Endothelial cell (in vitro differentiated cells): ENCODE measurements around the gene MLNR. TPM values are rescaled to one million over a fixed set of nuclear protein-coding genes. Genes with fewer than 3 reads are reported as not detected.

Experiments used
- DNase-seq: peaks from one replicate; pipeline ENCODE4 v3.0.0; 2021; ENCODE audit warnings: low spot score
- H3K27ac Mint-ChIP-seq: one replicate; pipeline ENCODE4 v1.8.0; 2021; ENCODE audit warnings: mixed read lengths, inconsistent platforms; ENCODE audit not compliant: unreplicated experiment
- H3K27me3 Mint-ChIP-seq: one replicate; pipeline ENCODE4 v1.8.0; 2021; ENCODE audit warnings: mild to moderate bottlenecking, moderate library complexity, mixed read lengths, inconsistent platforms; ENCODE audit not compliant: unreplicated experiment
- H3K36me3 Mint-ChIP-seq: one replicate; pipeline ENCODE4 v1.8.0; 2021; ENCODE audit warnings: mild to moderate bottlenecking, low read depth, mixed read lengths, inconsistent platforms; ENCODE audit not compliant: unreplicated experiment
- H3K4me1 Mint-ChIP-seq: one replicate; pipeline ENCODE4 v1.8.0; 2021; ENCODE audit warnings: mild to moderate bottlenecking, mixed read lengths, inconsistent platforms; ENCODE audit not compliant: unreplicated experiment
- H3K4me3 Mint-ChIP-seq: one replicate; pipeline ENCODE4 v1.8.0; 2021; ENCODE audit warnings: mild to moderate bottlenecking, mixed read lengths, inconsistent platforms; ENCODE audit not compliant: unreplicated experiment
- H3K9me3 Mint-ChIP-seq: one replicate; pipeline ENCODE4 v1.8.0; 2021; ENCODE audit warnings: mixed read lengths, inconsistent platforms; ENCODE audit not compliant: unreplicated experiment
- CTCF ChIP-seq: fragments of 200-600 bp; sonication (generic); IDR thresholded peaks from one replicate; pipeline ENCODE4 v1.5.0; 2021; ENCODE audit warnings: antibody characterized with exemption; ENCODE audit not compliant: unreplicated experiment
- total RNA-seq: library from RNA; stranded (reverse); fragmentation: NEBNext Ultra II Directional; extraction: Animal tissue kit (Norgen Biotek cat#: 25700); gene quantifications from one replicate; pipeline ENCODE4 v1.2.1, GENCODE V29; 2021; ENCODE audit not compliant: unreplicated experiment

Gene MLNR
- total RNA-seq, 1 donor from 2014 or later: not detected

GRCh38 chr13:49185264-49185663, 34.9 kb upstream of the MLNR start:
- Mint-ChIP-seq H3K27me3 (no peaks in the 10 kb centered on the region), H3K36me3 (peaks cover 25% of the 10 kb centered on the region), H3K4me1 (no peaks in the 10 kb centered on the region), H3K27ac (no peak overlapping the region), H3K9me3 (no peaks in the 10 kb centered on the region), H3K4me3 (peak overlapping the region; percentile 59)
- DNase-seq: no peak
- no peak for TF ChIP-seq CTCF

DNA sequence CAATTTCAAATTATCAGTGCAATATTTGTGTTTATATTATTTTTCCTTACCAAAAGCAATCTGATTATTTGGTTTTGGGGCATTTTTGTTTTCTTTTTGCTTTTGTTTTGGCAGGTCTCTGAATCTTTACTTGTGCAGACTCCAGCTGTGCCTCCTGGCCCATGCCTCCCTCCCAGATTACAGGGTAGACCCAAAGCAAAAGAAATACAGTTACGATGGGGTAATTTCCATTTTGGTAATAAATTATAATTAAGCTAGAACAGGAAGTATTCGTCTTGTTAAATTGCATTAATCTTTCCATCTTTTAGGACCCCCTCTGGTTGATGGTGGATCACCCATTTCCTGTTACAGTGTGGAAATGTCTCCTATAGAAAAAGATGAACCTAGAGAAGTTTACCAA, 29.2 kb upstream of the MLNR start:
- H3K27ac Mint-ChIP-seq: no peak overlapping the region
- H3K9me3 Mint-ChIP-seq: no peaks in the 10 kb centered on the region
- DNase-seq: no peak
- no peak for TF ChIP-seq CTCF
- peaks cover 2% of the 10 kb centered on the region for H3K27me3 Mint-ChIP-seq
- no peaks in the 10 kb centered on the region for H3K4me1 Mint-ChIP-seq
- H3K36me3 Mint-ChIP-seq: peaks cover 18% of the 10 kb centered on the region
- H3K4me3 Mint-ChIP-seq: no peak overlapping the region

DNA sequence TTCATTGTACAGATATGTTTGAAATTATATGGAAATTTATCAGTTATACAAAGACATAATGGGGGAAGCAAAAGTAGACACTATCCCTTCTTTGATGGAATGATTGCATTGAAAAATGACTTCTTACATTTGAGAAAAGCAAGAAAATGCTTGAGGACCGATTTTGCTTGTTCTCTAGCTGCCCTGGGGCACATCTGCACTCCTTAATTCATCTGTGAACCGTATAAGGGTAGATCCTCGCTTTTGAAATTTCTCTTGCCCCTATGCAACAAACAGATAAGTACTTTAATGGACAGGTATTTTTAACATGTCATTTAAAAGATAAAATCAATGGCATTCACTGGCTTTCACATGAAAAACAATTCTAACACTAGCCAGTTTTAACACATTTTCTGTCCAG, 13.5 kb upstream of the MLNR start:
- H3K27ac Mint-ChIP-seq: no peak overlapping the region
- H3K36me3 Mint-ChIP-seq: peaks cover 21% of the 10 kb centered on the region
- DNase-seq: no peak
- no peak overlapping the region for H3K4me3 Mint-ChIP-seq
- no peaks in the 10 kb centered on the region for H3K9me3 Mint-ChIP-seq
- no peak for TF ChIP-seq CTCF
- H3K27me3 Mint-ChIP-seq: peaks cover 2% of the 10 kb centered on the region
- H3K4me1 Mint-ChIP-seq: no peaks in the 10 kb centered on the region

DNA sequence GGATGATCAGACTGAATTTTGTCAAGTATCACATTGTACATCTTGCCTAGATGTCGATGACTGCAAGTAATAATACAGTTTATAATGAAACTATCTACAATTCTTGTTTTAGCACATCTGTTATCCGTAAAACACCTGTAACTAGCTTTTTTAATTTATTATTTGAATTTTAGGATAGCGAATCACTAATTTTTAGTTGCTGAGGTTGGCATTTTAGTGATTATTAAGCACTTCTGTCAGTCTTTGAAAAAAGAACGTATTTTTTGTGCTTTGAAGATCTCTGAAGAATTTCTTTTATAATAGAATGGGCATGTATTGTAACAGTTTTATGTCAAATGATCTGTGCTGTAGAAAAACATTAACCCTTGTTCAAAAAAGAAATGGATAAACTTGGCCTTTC, 11.5 kb upstream of the MLNR start:
- no peaks in the 10 kb centered on the region for H3K9me3 Mint-ChIP-seq
- DNase-seq: no peak
- no peak for TF ChIP-seq CTCF
- no peaks in the 10 kb centered on the region for H3K4me1 Mint-ChIP-seq
- H3K4me3 Mint-ChIP-seq: no peak overlapping the region
- no peak overlapping the region for H3K27ac Mint-ChIP-seq
- peaks cover 2% of the 10 kb centered on the region for H3K27me3 Mint-ChIP-seq
- H3K36me3 Mint-ChIP-seq: peaks cover 18% of the 10 kb centered on the region

DNA sequence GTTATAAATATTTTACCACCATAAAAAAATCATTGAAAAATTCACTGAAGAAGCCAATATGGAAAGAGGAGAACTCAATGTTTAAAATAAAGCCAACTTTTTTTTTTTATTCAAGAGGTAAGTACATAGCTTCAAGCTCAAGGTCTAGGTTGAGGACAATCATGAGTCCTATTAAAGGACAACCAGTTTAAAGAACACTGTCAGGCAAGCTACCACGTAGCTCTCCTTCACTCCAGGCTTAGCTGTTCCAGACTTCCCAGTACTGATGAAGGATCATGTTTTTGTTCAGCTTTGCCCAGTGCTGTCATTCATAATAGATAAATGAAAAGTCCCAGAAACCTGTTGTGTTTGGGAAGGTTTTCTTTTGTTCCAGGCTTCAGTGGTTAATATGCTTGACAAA, 10.0 kb upstream of the MLNR start:
- no peak for TF ChIP-seq CTCF
- no peak overlapping the region for H3K27ac Mint-ChIP-seq

More for the DNA sequence above, 10.0 kb upstream of the MLNR start:
- H3K4me1 Mint-ChIP-seq: peaks cover 5% of the 10 kb centered on the region
- peaks cover 12% of the 10 kb centered on the region for H3K36me3 Mint-ChIP-seq
- H3K4me3 Mint-ChIP-seq: no peak overlapping the region
- H3K27me3 Mint-ChIP-seq: peaks cover 2% of the 10 kb centered on the region
- DNase-seq: no peak
- H3K9me3 Mint-ChIP-seq: no peaks in the 10 kb centered on the region
